ENCODE results near the gene KCTD8. TPM values are rescaled to one million over a fixed set of nuclear protein-coding genes. Genes with fewer than 3 reads are reported as not detected.

The KCTD8 gene
- total and polyA plus RNA-seq, 2 donors (not counting 3 experiments of a cell fraction or from before 2014, with no cell fraction given) = 0.36 to 0.80 TPM

- ChIA-PET CTCF (interaction anchor here (0.9 to 1.1 kb wide), 3 partner anchors 9 to 41 kb away, joined by 3 read pairs; no protein-coding TSS in a partner anchor), POLR2A (no interaction called here)
- peak overlapping the region; percentile 46 for H2AFZ ChIP-seq (ENCODE audit: low read depth, low read length)
- H3K9ac ChIP-seq (replicated peaks; ENCODE audit: extremely low read depth, insufficient read depth, low read length) = no peak overlapping the region
- no peak overlapping the region for H3K4me3 ChIP-seq (replicated peaks in 1 of 3; ENCODE audit: insufficient read depth in 1 of 3, low read depth in 1 of 3, low read length in 3 of 3)
- BruUV-seq (replicated peaks) = no TSS peak
- no peaks in the 10 kb centered on the region for H4K20me1 ChIP-seq (replicated peaks; ENCODE audit: control insufficient read depth, extremely low read depth, insufficient read depth, low read length)
- H3K27ac ChIP-seq (ENCODE audit: insufficient read depth, low read depth, low read length) = peak overlapping the region; percentile 40
- peak overlapping the region; percentile 32 for H3K4me2 ChIP-seq (ENCODE audit: insufficient read depth, low read length)
- DNase-seq (ENCODE audit: low read depth, low spot score) (peak; percentile 73), FAIRE-seq (peak; percentile 40)
- TF ChIP-seq EZH2 (IDR thresholded peaks at IDR 0.05; ENCODE audit: borderline replicate concordance, low read depth, low read length, severe bottlenecking) (no peak), JUN (IDR thresholded peaks at IDR 0.05; ENCODE audit: borderline replicate concordance, insufficient read depth, insufficient read length, low read depth) (no peak), MAX (IDR thresholded peaks at IDR 0.05; ENCODE audit: insufficient read depth, insufficient read length) (no peak), MYC (IDR thresholded peaks at IDR 0.05; ENCODE audit: low read depth, low read length) (no peak), FOS (IDR thresholded peaks at IDR 0.05; ENCODE audit: borderline replicate concordance, insufficient read depth, low read length) (no peak), POLR2AphosphoS5 (IDR thresholded peaks at IDR 0.05; ENCODE audit: insufficient read depth, low read depth, low read length) (no peak), POLR2A (IDR thresholded peaks at IDR 0.05; ENCODE audit: low read depth, low read length) (no peak), CTCF (IDR thresholded peaks at IDR 0.05; ENCODE audit: extremely low read depth in 1 of 2, insufficient read depth in 1 of 2, low read depth in 1 of 2, low read length in 2 of 2) (no peak), GATA2 (IDR thresholded peaks at IDR 0.05; ENCODE audit: insufficient read depth, insufficient read length, low read depth, low read length) (no peak)
- no peaks in the 10 kb centered on the region for H3K9me3 ChIP-seq (replicated peaks; ENCODE audit: control insufficient read depth, insufficient read depth, low read length)
- no peaks in the 10 kb centered on the region for H3K27me3 ChIP-seq (ENCODE audit: control insufficient read depth in 2 of 2, insufficient read depth in 2 of 2, low read length in 2 of 2)
- H3K36me3 ChIP-seq (ENCODE audit: control insufficient read depth in 2 of 2, extremely low read depth in 1 of 2, insufficient read depth in 2 of 2, low read length in 2 of 2) = no peaks in the 10 kb centered on the region
- H3K9me1 ChIP-seq (replicated peaks; ENCODE audit: control insufficient read depth, extremely low read depth, insufficient read depth, low read length) = no peaks in the 10 kb centered on the region
- no peaks in the 10 kb centered on the region for H3K79me2 ChIP-seq (ENCODE audit: control insufficient read depth, insufficient read depth, low read length)
- dilution Hi-C loops (cut with MboI; ENCODE audit: extremely low pct_ligation_motif_present, low sequenced_read_pairs) = no loop called here
- intact Hi-C loops (cut with micrococcal nuclease) = loop anchor here (10.0 kb wide), 1 partner anchor 1828 kb away; no protein-coding TSS in a partner anchor
- H3K4me1 ChIP-seq (ENCODE audit: control insufficient read depth, extremely low read depth, insufficient read depth, low read length) = peaks cover 50% of the 10 kb centered on the region
Observed at GRCh38 chr4:44162538-44163270, 285.9 kb downstream of the KCTD8 start.
